Activated CD8-positive, alpha-beta T cell treated with anti-CD3 and anti-CD28 coated beads for 36 hours (primary cell): ENCODE results near the gene GPR108. TPM values are rescaled to one million over a fixed set of nuclear protein-coding genes. Genes with fewer than 3 reads are reported as not detected.
A peak's percentile ranks its signal among the peaks of the same experiment; 100 is the strongest.

Experiments
- ATAC-seq: fragments of 200-7000 bp; cut with Tn5 transposase; one replicate; pipeline ENCODE4 v1.10.0; 2021; ENCODE audit warnings: mild to moderate bottlenecking, moderate library complexity
- CTCF ChIA-PET: fragments of 350-600 bp; sonication (Branson Sonifier 250); formaldehyde crosslinking; loops from one replicate; lab custom pipeline; 2021; ENCODE audit warnings: antibody characterized with exemption; lab: Charles Lee
- POLR2A ChIA-PET: fragments of 350-600 bp; sonication (Branson Sonifier 250); formaldehyde crosslinking; loops from one replicate; lab custom pipeline; 2021; ENCODE audit warnings: antibody characterized with exemption; lab: Charles Lee
- DNase-seq: peaks from one replicate; pipeline ENCODE4 v3.0.0-alpha.2; 2020
- H3K27ac Mint-ChIP-seq: one replicate; pipeline ENCODE4 v1.8.0; 2021; ENCODE audit warnings: mild to moderate bottlenecking, mixed read lengths
- H3K27me3 Mint-ChIP-seq: one replicate; pipeline ENCODE4 v1.8.0; 2021; ENCODE audit warnings: mixed read lengths
- H3K36me3 Mint-ChIP-seq: one replicate; pipeline ENCODE4 v1.8.0; 2021; ENCODE audit warnings: low read depth, mixed read lengths
- H3K4me1 Mint-ChIP-seq: one replicate; pipeline ENCODE4 v1.8.0; 2021; ENCODE audit warnings: low read depth, mixed read lengths
- H3K4me3 Mint-ChIP-seq: one replicate; pipeline ENCODE4 v1.8.0; 2021; ENCODE audit warnings: mild to moderate bottlenecking, moderate library complexity, mixed read lengths
- H3K9me3 Mint-ChIP-seq: one replicate; pipeline ENCODE4 v1.8.0; 2021; ENCODE audit warnings: mixed read lengths
- CTCF ChIP-seq: fragments of 200-600 bp; IDR thresholded peaks from one replicate; pipeline ENCODE4 v1.8.0; 2022; ENCODE audit warnings: antibody characterized with exemption, mild to moderate bottlenecking
- intact Hi-C: fragments of 100-400 bp; cut with micrococcal nuclease; formaldehyde crosslinking; loops from one replicate; pipeline ENCODE4 v1.10.0; 2022
- total RNA-seq, 2 experiments: library from RNA; stranded (reverse); gene quantifications; one replicate each; pipeline ENCODE4 v1.2.3, GENCODE V29; 2021

The GPR108 gene
- total RNA-seq, 2 experiments from 2014 or later: 58.2 to 64.8 TPM

GRCh38 chr19:6743714-6744380, 6.5 kb upstream of the GPR108 start:
- ChIA-PET POLR2A (interaction anchor here (0.7 to 1.4 kb wide), 3 partner anchors 8 to 39 kb away, joined by 3 to 5 read pairs (median 3); partner anchors contain the start of gene VAV1), CTCF (no interaction called here)
- Mint-ChIP-seq H3K27ac (no peak overlapping the region), H3K36me3 (peaks cover 40% of the 10 kb centered on the region), H3K4me1 (peaks cover 14% of the 10 kb centered on the region), H3K9me3 (no peaks in the 10 kb centered on the region), H3K4me3 (no peak overlapping the region), H3K27me3 (no peaks in the 10 kb centered on the region)
- intact Hi-C loops: no loop called here
- TF ChIP-seq CTCF: no peak
- ATAC-seq: no peak
- DNase-seq: no peak

- no peaks in the 10 kb centered on the region for H3K9me3 Mint-ChIP-seq
- ChIA-PET CTCF (interaction anchor here (1.0 to 1.2 kb wide), 2 partner anchors 24 to 32 kb away, joined by 3 read pairs; partner anchors contain the start of gene SH2D3A), POLR2A (interaction anchor here (0.7 to 0.8 kb wide), 2 partner anchors 29 to 40 kb away, joined by 3 read pairs; partner anchors contain the start of gene VAV1)
- ATAC-seq: no peak
- H3K27me3 Mint-ChIP-seq: no peaks in the 10 kb centered on the region
- intact Hi-C loops: no loop called here
- peaks cover 22% of the 10 kb centered on the region for H3K4me1 Mint-ChIP-seq
- H3K27ac Mint-ChIP-seq: no peak overlapping the region
- peaks cover 37% of the 10 kb centered on the region for H3K36me3 Mint-ChIP-seq
- no peak overlapping the region for H3K4me3 Mint-ChIP-seq
- TF ChIP-seq CTCF: no peak
- no peak for DNase-seq
Observed at GRCh38 chr19:6743066-6743465, 5.7 kb upstream of the GPR108 start.

GRCh38 chr19:6740589-6741343, 3.4 kb upstream of the GPR108 start:
- intact Hi-C loops: no loop called here
- ChIA-PET POLR2A (interaction anchor here (0.7 to 1.3 kb wide), 3 partner anchors 12 to 123 kb away, joined by 3 to 4 read pairs (median 3); no protein-coding TSS in a partner anchor), CTCF (interaction anchor here (1.5 to 1.8 kb wide), 2 partner anchors 79 to 123 kb away, joined by 3 to 5 read pairs; no protein-coding TSS in a partner anchor)

GRCh38 chr19:6739883-6740588, 2.7 kb upstream of the GPR108 start:
- ChIA-PET POLR2A (interaction anchor here (0.7 to 1.3 kb wide), 2 partner anchors 13 to 123 kb away, joined by 3 to 4 read pairs; no protein-coding TSS in a partner anchor), CTCF (no interaction called here)
- intact Hi-C loops: loop anchor here (5.0 to 10.0 kb wide), 2 partner anchors 78 to 225 kb away; no protein-coding TSS in a partner anchor
- Mint-ChIP-seq H3K27ac (no peak overlapping the region), H3K36me3 (peaks cover 23% of the 10 kb centered on the region), H3K4me1 (peaks cover 38% of the 10 kb centered on the region), H3K4me3 (peak overlapping the region; percentile 98), H3K27me3 (no peaks in the 10 kb centered on the region), H3K9me3 (no peaks in the 10 kb centered on the region)
- TF ChIP-seq CTCF: no peak
- ATAC-seq (no peak), DNase-seq (peak; percentile 47)

More at GRCh38 chr19:6740589-6741343, 3.4 kb upstream of the GPR108 start:
- Mint-ChIP-seq H3K4me1 (peaks cover 32% of the 10 kb centered on the region), H3K36me3 (peaks cover 30% of the 10 kb centered on the region), H3K27me3 (no peaks in the 10 kb centered on the region), H3K4me3 (peak overlapping the region; percentile 98), H3K9me3 (no peaks in the 10 kb centered on the region), H3K27ac (no peak overlapping the region)
- TF ChIP-seq CTCF: no peak
- DNase-seq (peak; percentile 28), ATAC-seq (no peak)
